Stimulated activated CD8-positive, alpha-beta memory T cell treated with anti-CD3 and anti-CD28 coated beads, Interleukin-2, amount 100 ng/mL, for 48 hours (primary cell): ENCODE results near the gene P2RY8.
"Not testable (repeated sequence)": the region's sequence is repeated elsewhere in the genome, so short reads cannot be mapped to it uniquely, and the experiment has no call there.

Experiments
- DNase-seq, 2 donors: peaks; one replicate each; pipeline ENCODE4 v3.0.0-alpha.2; 2020; ENCODE audit warnings: low read depth in 2 of 2

P2RY8 gene

GRCh38 chrX:1537031-1537715 is at the start of gene P2RY8:
TSS of gene P2RY8 (minus strand) at chrX:1537185. CDS start at chrX:1466558, 70,627 bp downstream.
- DNase-seq: peak; percentile 63 to 70

- no peak for DNase-seq
Observed at GRCh38 chrX:1584237-1585011, 47.4 kb upstream of the P2RY8 start.

- peak in 1 of 2 donors; percentile 41 for DNase-seq
Observed at GRCh38 chrX:1582686-1583437, 45.9 kb upstream of the P2RY8 start.

GRCh38 chrX:1581132-1581531 is 44.1 kb upstream of the P2RY8 start:
- DNase-seq: peak; percentile 48 to 74

GRCh38 chrX:1578511-1579173 is 41.7 kb upstream of the P2RY8 start:
- no peak for DNase-seq

- DNase-seq: no peak
Observed at GRCh38 chrX:1577845-1578244, 40.9 kb upstream of the P2RY8 start.

GRCh38 chrX:1576201-1576992 is 39.4 kb upstream of the P2RY8 start:
- no peak for DNase-seq

GRCh38 chrX:1574181-1574580 is 37.2 kb upstream of the P2RY8 start:
- not testable (repeated sequence) for DNase-seq

GRCh38 chrX:1564750-1565683 is 28.0 kb upstream of the P2RY8 start:
- no peak for DNase-seq

- not testable (repeated sequence) for DNase-seq
Observed at GRCh38 chrX:1564077-1564476, 27.1 kb upstream of the P2RY8 start.

GRCh38 chrX:1561164-1561563 is 24.2 kb upstream of the P2RY8 start:
- DNase-seq: no peak

GRCh38 chrX:1558761-1559468 is 21.9 kb upstream of the P2RY8 start:
- no peak for DNase-seq

GRCh38 chrX:1557442-1557841 is 20.5 kb upstream of the P2RY8 start:
- not testable (repeated sequence) for DNase-seq

GRCh38 chrX:1555370-1555769 is 18.4 kb upstream of the P2RY8 start:
- no peak for DNase-seq

- DNase-seq: no peak
Observed at GRCh38 chrX:1554469-1555210, 17.7 kb upstream of the P2RY8 start.

GRCh38 chrX:1551959-1552546 is 15.1 kb upstream of the P2RY8 start:
- DNase-seq: no peak

GRCh38 chrX:1546691-1547251 is 9.8 kb upstream of the P2RY8 start:
- no peak for DNase-seq
